Lower leg skin (tissue), 4 donors: Measurements from ENCODE around the gene P2RY2. TPM values are rescaled to one million over a fixed set of nuclear protein-coding genes. Genes with fewer than 3 reads are reported as not detected.
"Not testable (repeated sequence)": the region's sequence is repeated elsewhere in the genome, so short reads cannot be mapped to it uniquely, and the experiment has no call there.

ENCODE experiments used
- DNase-seq, 2 donors: peaks; one replicate each; pipeline ENCODE4 v3.0.0-alpha.2; 2019; ENCODE audit warnings: low spot score in 2 of 2
- H3K4me3 ChIP-seq: fragments of 200-600 bp; sonication (generic); 2 replicates; pipeline ENCODE4 v1.5.1; 2017; ENCODE audit warnings: mild to moderate bottlenecking, low read depth; ENCODE audit not compliant: poor library complexity, severe bottlenecking
- POLR2A ChIP-seq, 2 donors: fragments of 450-650 bp; IDR thresholded peaks; one replicate each; pipeline ENCODE4 v1.6.1; 2016 to 2017; ENCODE audit warnings: antibody characterized with exemption in 2 of 2, mild to moderate bottlenecking in 1 of 2, moderate library complexity in 1 of 2
- whole genome bisulfite sequencing, 2 donors: methylation state at CpG; one replicate each; pipeline ENCODE4 v1.1.5; 2018; 5-methylcytosine and 5-hydroxymethylcytosine counted together
- intact Hi-C: fragments of 100-400 bp; cut with DNase I; formaldehyde crosslinking; loops from one replicate; pipeline ENCODE4 v1.15.0; 2023; ENCODE audit warnings: low total_unique reads
- total RNA-seq, 4 donors: library from RNA; depleted of rRNA; stranded (reverse); fragments of >200 nt; gene quantifications; one replicate each; pipeline ENCODE4 v1.1.0, GENCODE V29; 2016
- TF ChIP-seq, protein P1 (sequence below), 3 donors: fragments of 450-650 bp; IDR thresholded peaks; one replicate each; pipeline ENCODE4 v1.5.1; 2016; ENCODE audit warnings: antibody characterized with exemption in 3 of 3, mild to moderate bottlenecking in 3 of 3, moderate library complexity in 2 of 3

P2RY2 gene
- total RNA-seq, 4 donors from 2014 or later: 3.2 to 8.7 (median 5.1) TPM

DNA sequence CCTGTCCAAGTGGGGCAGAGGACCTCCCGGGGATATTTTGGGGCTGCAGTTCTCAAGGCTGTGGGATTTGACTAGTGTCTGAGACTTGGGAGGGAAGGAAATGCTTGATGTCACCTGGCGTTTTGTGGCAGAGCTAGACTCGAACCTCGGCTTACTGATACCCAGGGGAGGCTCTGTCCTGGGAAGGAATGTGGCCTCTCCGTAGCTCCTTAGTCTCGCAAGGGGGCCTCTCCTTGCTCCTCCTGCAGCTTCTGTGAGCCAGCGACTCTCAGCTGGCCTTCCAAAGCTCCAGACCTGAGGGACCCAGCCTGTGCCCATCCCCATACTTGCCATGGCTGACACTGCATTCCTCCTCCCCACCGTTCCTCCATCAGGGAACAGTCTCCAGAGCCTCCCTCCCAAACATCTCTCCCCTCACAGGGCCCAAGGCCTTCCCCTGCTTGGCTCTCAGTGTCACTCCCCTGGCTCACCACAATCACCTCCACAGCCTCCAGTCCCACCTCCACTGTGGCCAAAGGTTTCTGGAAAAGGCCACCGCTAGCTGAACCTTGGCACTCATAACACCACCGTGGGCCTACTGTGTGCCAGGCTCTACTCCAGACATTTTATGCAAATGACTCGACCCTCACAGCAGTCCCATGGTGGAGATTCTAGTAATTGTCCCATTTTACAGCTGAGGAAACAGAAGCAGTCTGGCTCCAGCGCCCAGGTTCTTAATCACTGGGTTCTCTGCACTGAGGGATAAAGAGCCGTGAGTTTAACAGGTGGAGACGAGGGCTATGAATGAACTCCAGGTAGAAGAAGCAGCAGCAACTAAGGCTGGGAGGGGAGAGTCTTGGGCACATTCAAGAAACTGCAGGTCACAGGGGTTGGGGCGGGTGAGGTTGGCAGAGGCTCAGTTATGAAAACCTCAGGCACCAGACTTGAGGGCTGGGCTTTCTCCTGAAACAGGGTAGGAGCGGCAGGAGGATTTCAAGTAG is 12.1 kb downstream of the P2RY2 start:
- TF ChIP-seq POLR2A (IDR thresholded peaks at IDR 0.05): no peak
- TF ChIP-seq, protein P1, sequence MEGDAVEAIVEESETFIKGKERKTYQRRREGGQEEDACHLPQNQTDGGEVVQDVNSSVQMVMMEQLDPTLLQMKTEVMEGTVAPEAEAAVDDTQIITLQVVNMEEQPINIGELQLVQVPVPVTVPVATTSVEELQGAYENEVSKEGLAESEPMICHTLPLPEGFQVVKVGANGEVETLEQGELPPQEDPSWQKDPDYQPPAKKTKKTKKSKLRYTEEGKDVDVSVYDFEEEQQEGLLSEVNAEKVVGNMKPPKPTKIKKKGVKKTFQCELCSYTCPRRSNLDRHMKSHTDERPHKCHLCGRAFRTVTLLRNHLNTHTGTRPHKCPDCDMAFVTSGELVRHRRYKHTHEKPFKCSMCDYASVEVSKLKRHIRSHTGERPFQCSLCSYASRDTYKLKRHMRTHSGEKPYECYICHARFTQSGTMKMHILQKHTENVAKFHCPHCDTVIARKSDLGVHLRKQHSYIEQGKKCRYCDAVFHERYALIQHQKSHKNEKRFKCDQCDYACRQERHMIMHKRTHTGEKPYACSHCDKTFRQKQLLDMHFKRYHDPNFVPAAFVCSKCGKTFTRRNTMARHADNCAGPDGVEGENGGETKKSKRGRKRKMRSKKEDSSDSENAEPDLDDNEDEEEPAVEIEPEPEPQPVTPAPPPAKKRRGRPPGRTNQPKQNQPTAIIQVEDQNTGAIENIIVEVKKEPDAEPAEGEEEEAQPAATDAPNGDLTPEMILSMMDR (IDR thresholded peaks at IDR 0.05): no peak
- DNase-seq: peak in 1 of 2 donors; percentile 68
- H3K4me3 ChIP-seq: no peak overlapping the region
- WGBS, 2 donors: 69 to 76% methylated on average over 16 of the region's 16 CpGs
- intact Hi-C loops: loop anchor here (10.0 kb wide), 1 partner anchor 45 kb away; no protein-coding TSS in a partner anchor

DNA sequence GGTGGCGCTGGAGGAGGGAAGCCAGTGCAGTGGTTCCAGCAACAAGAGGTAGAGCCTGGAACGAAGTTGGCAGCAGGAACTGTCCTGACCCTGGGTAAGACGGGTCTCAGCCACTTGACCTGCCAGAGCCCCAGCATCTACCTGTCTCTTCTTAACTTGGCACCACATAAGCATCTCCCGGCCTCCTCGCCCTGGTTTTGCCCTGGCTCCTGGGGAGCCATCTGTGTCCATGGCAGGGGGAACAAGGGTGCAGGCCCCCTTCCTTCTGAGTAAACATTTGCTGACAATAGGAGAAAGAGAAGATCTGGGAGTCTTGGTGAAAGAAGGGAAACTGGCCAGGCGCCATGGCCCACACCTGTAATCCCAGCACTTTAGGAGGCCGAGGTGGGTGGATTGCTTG is 12.8 kb downstream of the P2RY2 start:
- H3K4me3 ChIP-seq: no peak overlapping the region
- intact Hi-C loops: loop anchor here (10.0 kb wide), 1 partner anchor 46 kb away; no protein-coding TSS in a partner anchor
- peak in 1 of 2 donors; percentile 50 for DNase-seq
- 90 to 91% methylated on average over 7 of the region's 7 CpGs for WGBS, 2 donors
- TF ChIP-seq POLR2A (IDR thresholded peaks at IDR 0.05): no peak
- TF ChIP-seq, protein P1 (IDR thresholded peaks at IDR 0.05): no peak

DNA sequence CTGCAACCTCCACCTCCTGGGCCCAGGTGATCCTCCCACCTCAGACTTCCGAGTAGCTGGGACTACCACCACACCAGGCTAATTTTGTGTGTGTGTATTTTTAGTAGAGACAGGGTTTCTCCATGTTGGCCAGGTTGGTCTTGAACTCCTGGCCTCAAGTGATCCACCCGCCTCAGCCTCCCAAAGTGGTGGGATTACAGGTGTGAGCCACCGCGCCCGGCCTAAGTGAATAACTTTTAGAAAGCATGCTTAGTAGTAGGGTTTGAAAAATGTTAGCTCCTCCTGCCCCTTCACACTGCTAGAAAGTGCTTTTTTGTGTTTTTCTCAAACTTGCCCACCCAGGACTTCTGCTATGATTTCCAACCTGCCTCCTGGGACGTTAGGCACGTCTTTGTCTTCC is 14.4 kb downstream of the P2RY2 start:
- WGBS, 2 donors: 98 to 99% methylated on average over 7 of the region's 7 CpGs
- H3K4me3 ChIP-seq: not testable (repeated sequence)
- DNase-seq: peak in 1 of 2 donors; percentile 52
- intact Hi-C loops: loop anchor here (10.0 kb wide), 1 partner anchor 48 kb away; no protein-coding TSS in a partner anchor

DNA sequence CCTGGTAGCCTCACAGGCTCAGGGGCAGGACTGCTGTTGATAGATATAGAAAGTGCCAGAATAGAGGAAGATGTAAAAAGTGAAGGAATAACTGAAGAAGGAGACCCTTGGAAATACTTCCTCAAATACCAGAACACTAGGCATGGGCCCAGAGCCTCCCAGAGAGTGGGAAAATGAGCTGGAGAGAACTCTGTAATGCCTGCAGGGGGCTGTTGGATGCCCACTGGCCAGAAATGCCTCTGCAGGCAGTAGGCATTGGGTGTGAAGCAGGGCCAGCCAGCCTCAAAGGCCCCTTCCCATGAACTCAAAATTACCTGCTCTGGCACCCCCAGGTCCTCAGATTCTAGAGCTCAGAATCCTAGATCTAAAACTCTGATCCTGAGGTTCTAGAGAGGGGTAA is 15.1 kb downstream of the P2RY2 start:
- no peak overlapping the region for H3K4me3 ChIP-seq
- DNase-seq: peak in 1 of 2 donors; percentile 57
- TF ChIP-seq, protein P1 (IDR thresholded peaks at IDR 0.05): no peak
- TF ChIP-seq POLR2A (IDR thresholded peaks at IDR 0.05): no peak
- intact Hi-C loops: loop anchor here (10.0 kb wide), 1 partner anchor 48 kb away; no protein-coding TSS in a partner anchor

DNA sequence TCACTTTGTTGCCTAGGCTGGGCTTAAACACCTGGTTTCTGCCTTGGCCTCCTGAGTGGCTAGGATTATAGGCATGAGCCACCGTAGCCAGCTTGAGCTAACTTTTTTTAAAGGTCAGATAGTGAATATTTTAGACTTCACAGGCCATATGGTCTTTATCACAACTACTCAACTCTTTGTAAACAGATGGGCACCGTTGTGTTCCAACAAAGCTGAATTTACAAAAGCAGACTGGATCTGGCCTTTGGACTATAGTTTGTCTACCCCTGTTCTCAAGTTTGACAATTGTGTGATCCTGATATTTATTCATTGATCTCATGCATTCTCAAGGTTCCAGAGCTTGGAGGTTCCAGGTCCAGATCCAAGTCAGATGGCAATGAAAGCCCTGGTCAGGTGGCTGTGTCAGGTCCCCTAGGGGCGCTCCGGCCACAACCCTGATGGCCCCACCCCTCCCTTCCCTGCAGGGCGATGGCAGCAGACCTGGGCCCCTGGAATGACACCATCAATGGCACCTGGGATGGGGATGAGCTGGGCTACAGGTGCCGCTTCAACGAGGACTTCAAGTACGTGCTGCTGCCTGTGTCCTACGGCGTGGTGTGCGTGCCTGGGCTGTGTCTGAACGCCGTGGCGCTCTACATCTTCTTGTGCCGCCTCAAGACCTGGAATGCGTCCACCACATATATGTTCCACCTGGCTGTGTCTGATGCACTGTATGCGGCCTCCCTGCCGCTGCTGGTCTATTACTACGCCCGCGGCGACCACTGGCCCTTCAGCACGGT is 15.8 kb downstream of the P2RY2 start:
- WGBS, 2 donors: 90 to 92% methylated on average over 20 to 21 of the region's 23 CpGs
- TF ChIP-seq, protein P1 (IDR thresholded peaks at IDR 0.05): no peak
- TF ChIP-seq POLR2A (IDR thresholded peaks at IDR 0.05): no peak
- intact Hi-C loops: loop anchor here (10.0 kb wide), 1 partner anchor 49 kb away; no protein-coding TSS in a partner anchor
- DNase-seq: peak in 1 of 2 donors; percentile 76
- H3K4me3 ChIP-seq: no peak overlapping the region
